ENCODE results near the gene SLC2A14.
A peak's percentile ranks its signal among the peaks of the same experiment; 100 is the strongest.

GRCh38 chr12:7832059-7832696 is 40.5 kb downstream of the SLC2A14 start:
- TF ChIP-seq CTCF (optimal IDR thresholded peaks at IDR 0.05 in 1 of 3, IDR thresholded peaks at IDR 0.05 in 1 of 3, conservative IDR thresholded peaks at IDR 0.05 in 1 of 3; ENCODE audit: extremely low read depth in 1 of 3, insufficient read depth in 2 of 3, low read length in 3 of 3) (peak; percentile 43 to 69 (median 63)), EZH2 (IDR thresholded peaks at IDR 0.05; ENCODE audit: low read length) (no peak)
